B cell (primary cell): ENCODE measurements around the gene UNC119. TPM values are rescaled to one million over a fixed set of nuclear protein-coding genes. Genes with fewer than 3 reads are reported as not detected.

Experiments
- ATAC-seq: fragments of 200-7000 bp; cut with Tn5 transposase; one replicate; pipeline ENCODE4 v1.10.0; 2021; ENCODE audit warnings: low read depth, mild to moderate bottlenecking, moderate number of reproducible peaks, moderate library complexity
- CTCF ChIA-PET: fragments of 350-600 bp; sonication (Branson Sonifier 250); formaldehyde crosslinking; loops from one replicate; lab custom pipeline; 2021; ENCODE audit warnings: antibody characterized with exemption, inconsistent platforms; lab: Charles Lee
- POLR2A ChIA-PET: fragments of 350-600 bp; sonication (Branson Sonifier 250); formaldehyde crosslinking; loops from one replicate; lab custom pipeline; 2021; ENCODE audit warnings: antibody characterized with exemption; lab: Charles Lee
- DNase-seq: peaks from one replicate; pipeline ENCODE4 v3.0.0; 2013
- H2AFZ ChIP-seq: 2 replicates; pipeline ENCODE4 v1.6.1; 2012; ENCODE audit warnings: mild to moderate bottlenecking, low read depth, low read length; ENCODE audit not compliant: insufficient read depth, poor library complexity, severe bottlenecking
- H3K27ac ChIP-seq, 2 donors: 1 replicate in 1 of 2; 2 replicates in 1 of 2; pipeline ENCODE4 v1.5.1; 2012 to 2013; ENCODE audit warnings: low read length in 2 of 2, mild to moderate bottlenecking in 2 of 2, moderate library complexity in 1 of 2
- H3K27me3 ChIP-seq, 4 experiments: fragments of 200-600 bp in 1 of 4; sonication (generic) in 1 of 4; replicated peaks in 1 of 4; 1 replicate in 2 of 4; 2 replicates in 2 of 4; pipeline versions ENCODE4 v1.6.1 to v1.7.0; 2013 to 2016; ENCODE audit warnings: low read length in 3 of 4, mild to moderate bottlenecking in 2 of 4, mixed read lengths in 1 of 4, moderate library complexity in 1 of 4; ENCODE audit not compliant: insufficient read depth in 4 of 4, control insufficient read depth in 3 of 4; ENCODE audit errors: control extremely low read depth in 1 of 4
- H3K36me3 ChIP-seq, 2 experiments: replicated peaks in 1 of 2; 1 replicate in 1 of 2; 2 replicates in 1 of 2; pipeline versions ENCODE4 v1.6.1 to v1.7.1; 2013; ENCODE audit warnings: low read length in 1 of 2; ENCODE audit not compliant: insufficient read depth in 2 of 2, control insufficient read depth in 1 of 2; ENCODE audit errors: control extremely low read depth in 1 of 2, extremely low read depth in 1 of 2
- H3K4me1 ChIP-seq, 2 donors: fragments of 200-600 bp in 1 of 2; sonication (generic) in 1 of 2; 1 replicate in 1 of 2; 2 replicates in 1 of 2; pipeline versions ENCODE4 v1.5.1 to v1.6.1; 2013 to 2017; ENCODE audit warnings: low read length in 2 of 2; ENCODE audit not compliant: control insufficient read depth in 2 of 2, insufficient read depth in 2 of 2
- H3K4me2 ChIP-seq: replicated peaks from 2 replicates; pipeline ENCODE3; 2012; ENCODE audit warnings: mild to moderate bottlenecking, low read depth, low read length; ENCODE audit not compliant: poor library complexity, severe bottlenecking
- H3K4me3 ChIP-seq, 5 experiments: fragments of 200-600 bp in 1 of 5; sonication (generic) in 1 of 5; 1 replicate in 3 of 5; 2 replicates in 2 of 5; pipeline versions ENCODE4 v1.5.1 to v1.7.0; 2011 to 2016; ENCODE audit warnings: low read length in 4 of 5, mild to moderate bottlenecking in 4 of 5, low read depth in 2 of 5, control low read depth in 1 of 5, moderate library complexity in 1 of 5; ENCODE audit not compliant: insufficient read depth in 1 of 5; ENCODE audit errors: control extremely low read depth in 1 of 5, extremely low read depth in 1 of 5
- H3K79me2 ChIP-seq: fragments of 200-600 bp; sonication (generic); one replicate; pipeline ENCODE4 v1.6.0; 2016; ENCODE audit warnings: low read length; ENCODE audit not compliant: control insufficient read depth, insufficient read depth
- H3K9ac ChIP-seq: fragments of 200-600 bp; sonication (generic); 2 replicates; pipeline ENCODE4 v1.6.1; 2017; ENCODE audit warnings: mild to moderate bottlenecking, low read length, moderate library complexity
- H3K9me3 ChIP-seq, 3 donors: one replicate each; pipeline versions ENCODE4 v1.6.1 to v1.7.1; 2013; ENCODE audit warnings: low read length in 2 of 3; ENCODE audit not compliant: control insufficient read depth in 2 of 3, insufficient read depth in 1 of 3; ENCODE audit errors: control extremely low read depth in 1 of 3
- H4K20me1 ChIP-seq: 2 replicates; pipeline ENCODE4 v1.6.0; 2012; ENCODE audit warnings: mild to moderate bottlenecking, low read length; ENCODE audit not compliant: insufficient read depth, control insufficient read depth, poor library complexity, severe bottlenecking
- H3K27ac Mint-ChIP-seq: one replicate; pipeline ENCODE4 v1.8.0; 2021; ENCODE audit warnings: mixed read lengths
- H3K27me3 Mint-ChIP-seq: one replicate; pipeline ENCODE4 v1.8.0; 2021; ENCODE audit warnings: mixed read lengths
- H3K4me1 Mint-ChIP-seq: one replicate; pipeline ENCODE4 v1.8.0; 2021; ENCODE audit warnings: mixed read lengths
- H3K4me3 Mint-ChIP-seq: one replicate; pipeline ENCODE4 v1.8.0; 2021; ENCODE audit warnings: mixed read lengths
- H3K9me3 Mint-ChIP-seq: one replicate; pipeline ENCODE4 v1.8.0; 2022; ENCODE audit warnings: mixed read lengths; ENCODE audit not compliant: insufficient read depth
- CTCF ChIP-seq: fragments of 200-600 bp; IDR thresholded peaks from one replicate; pipeline ENCODE4 v1.8.0; 2022; ENCODE audit warnings: antibody characterized with exemption, mild to moderate bottlenecking
- EZH2 ChIP-seq: IDR thresholded peaks from 2 replicates; pipeline ENCODE4 v1.6.1; 2012; ENCODE audit warnings: borderline replicate concordance, low read depth, mild to moderate bottlenecking, moderate library complexity, low read length; ENCODE audit not compliant: insufficient read depth, poor library complexity, severe bottlenecking
- WGBS: methylation state at CpG from one replicate; pipeline ENCODE4 v1.1.5; 2013; ENCODE audit warnings: missing lambda C conversion rate; ENCODE audit not compliant: insufficient coverage; 5-methylcytosine and 5-hydroxymethylcytosine counted together
- intact Hi-C: fragments of 100-400 bp; cut with micrococcal nuclease; formaldehyde crosslinking; loops from one replicate; pipeline ENCODE4 v1.10.0; 2022
- polyA plus RNA-seq: library from polyadenylated mRNA; depleted of rRNA; stranded (reverse); fragments of >200 nt; gene quantifications from 2 replicates; pipeline ENCODE4 v1.2.3, GENCODE V29; 2012
- total RNA-seq, 2 donors: library from RNA; stranded (reverse); fragments of 120-200 nt in 1 of 2; gene quantifications; 1 replicate in 1 of 2; 2 replicates in 1 of 2; pipeline versions ENCODE4 v1.2.3 to v1.2.4, GENCODE V29; 2013 to 2022

Gene UNC119
- total and polyA plus RNA-seq, 2 donors (not counting 1 experiment from before 2014, with no cell fraction given) = 75.3 to 174 TPM

GRCh38 chr17:28567604-28568003 is 15.2 kb upstream of the UNC119 start:
- Mint-ChIP-seq H3K4me1 (peaks cover 54% of the 10 kb centered on the region), H3K4me3 (peak overlapping the region; percentile 59), H3K9me3 (no peaks in the 10 kb centered on the region), H3K27me3 (no peaks in the 10 kb centered on the region), H3K27ac (peak overlapping the region; percentile 59)
- WGBS = 48% methylated on average over 3 of the region's 3 CpGs
- ChIA-PET POLR2A (interaction anchor here (1.6 kb wide), 1 partner anchor 20 kb away, joined by 3 read pairs; no protein-coding TSS in a partner anchor), CTCF (interaction anchor here (1.2 to 2.1 kb wide), 2 partner anchors 10 to 79 kb away, joined by 3 to 6 read pairs; no protein-coding TSS in a partner anchor)
- peaks cover 34% of the 10 kb centered on the region for H4K20me1 ChIP-seq
- H3K27me3 ChIP-seq = no peaks in the 10 kb centered on the region
- no peaks in the 10 kb centered on the region for H3K9me3 ChIP-seq
- H3K4me2 ChIP-seq = peak overlapping the region; percentile 52
- peak; percentile 77 for DNase-seq
- intact Hi-C loops = loop anchor here (1.0 kb wide), 1 partner anchor 15 kb away; the partner anchor contains the start of gene UNC119
- no peak for TF ChIP-seq CTCF
- TF ChIP-seq EZH2 = no peak
- H3K79me2 ChIP-seq = peaks cover 62% of the 10 kb centered on the region
- peak overlapping the region; percentile 14 to 66 for H3K27ac ChIP-seq
- peak; percentile 46 for ATAC-seq
- H3K4me3 ChIP-seq = peak overlapping the region in 1 of 5 experiments; percentile 34
- no peak overlapping the region for H3K9ac ChIP-seq
- no peak overlapping the region for H2AFZ ChIP-seq
- peaks cover 42 to 63% of the 10 kb centered on the region in 2 donors for H3K4me1 ChIP-seq
- H3K36me3 ChIP-seq = peaks cover 1 to 19% of the 10 kb centered on the region in 2 experiments

- ATAC-seq = no peak
- Histone ChIP-seq H3K27me3 (no peaks in the 10 kb centered on the region), H3K9me3 (no peaks in the 10 kb centered on the region), H3K27ac (no peak overlapping the region), H3K4me3 (no peak overlapping the region), H3K4me1 (peaks cover 21 to 29% of the 10 kb centered on the region in 2 donors), H4K20me1 (peaks cover 40% of the 10 kb centered on the region), H3K9ac (no peak overlapping the region), H3K4me2 (no peak overlapping the region), H3K36me3 (peaks cover 5 to 49% of the 10 kb centered on the region in 2 experiments), H3K79me2 (peaks cover 63% of the 10 kb centered on the region), H2AFZ (no peak overlapping the region)
- CTCF ChIA-PET = no interaction called here
- no peak for TF ChIP-seq EZH2
- TF ChIP-seq CTCF = no peak
- no peaks in the 10 kb centered on the region for H3K27me3 Mint-ChIP-seq
- intact Hi-C loops = no loop called here
- H3K4me1 Mint-ChIP-seq = peaks cover 24% of the 10 kb centered on the region
- DNase-seq = no peak
- H3K27ac Mint-ChIP-seq = no peak overlapping the region
- POLR2A ChIA-PET = no interaction called here
- H3K9me3 Mint-ChIP-seq = no peaks in the 10 kb centered on the region
- WGBS = 100% methylated on average over 1 of the region's 3 CpGs
- no peak overlapping the region for H3K4me3 Mint-ChIP-seq
Measured at GRCh38 chr17:28563475-28563874, 11.1 kb upstream of the UNC119 start.
